HG02571 (cell line): ENCODE results near the gene ZFP62.

Source experiments
- ATAC-seq: cut with Tn5 transposase; IDR thresholded peaks from one replicate; pipeline ENCODE4 v1.9.1; 2021; ENCODE audit warnings: mild to moderate bottlenecking, moderate library complexity; ENCODE audit not compliant: unreplicated experiment

ZFP62 gene

GRCh38 chr5:180811623-180812124, 49.4 kb downstream of the ZFP62 start:
- no peak for ATAC-seq

- ATAC-seq, result no peak
Measured at GRCh38 chr5:180810959-180811622, 50.0 kb downstream of the ZFP62 start.

GRCh38 chr5:180810210-180810958, 50.7 kb downstream of the ZFP62 start:
- ATAC-seq, result peak; percentile 67

DNA sequence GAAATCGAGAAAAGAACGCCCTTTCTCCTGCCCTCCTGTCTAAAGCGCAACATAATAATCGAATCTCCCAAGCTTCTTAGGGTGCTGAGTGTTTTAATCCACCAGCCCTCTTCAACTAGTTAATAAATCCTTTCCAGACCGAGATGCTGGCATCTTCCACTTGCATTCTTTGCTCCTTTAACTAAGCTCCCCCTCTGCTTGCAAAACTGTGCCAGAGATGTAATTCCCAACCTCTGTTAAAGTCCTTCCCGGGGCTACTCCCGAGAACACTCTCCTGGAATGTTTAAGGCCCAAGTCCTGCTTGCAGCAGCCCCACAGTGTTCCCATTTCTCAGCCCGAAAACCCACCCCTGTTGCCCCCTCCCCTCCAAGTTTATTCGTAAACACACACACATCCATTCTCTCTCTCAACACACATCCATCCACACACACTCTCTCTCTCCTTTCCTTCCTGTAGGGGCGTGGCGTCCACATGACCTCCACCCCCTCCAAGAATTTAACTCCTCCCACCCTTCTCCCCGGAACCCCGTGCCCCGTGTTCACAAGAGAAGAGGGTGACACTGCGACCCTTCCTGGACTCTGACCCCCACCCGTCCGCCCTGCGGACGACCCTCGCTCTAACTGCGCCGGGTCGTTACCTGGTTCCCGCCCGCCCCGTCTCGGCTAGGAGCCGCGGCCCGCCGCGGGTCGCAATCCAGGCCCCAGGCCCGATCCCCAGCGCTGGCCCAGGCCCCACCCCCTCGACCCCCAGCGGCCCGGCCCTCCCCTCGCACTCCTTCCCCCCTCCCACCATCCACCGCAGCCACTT, 51.5 kb downstream of the ZFP62 start:
- ATAC-seq, result peak; percentile 47

GRCh38 chr5:180808461-180809000, 52.5 kb downstream of the ZFP62 start:
- ATAC-seq, result no peak

DNA sequence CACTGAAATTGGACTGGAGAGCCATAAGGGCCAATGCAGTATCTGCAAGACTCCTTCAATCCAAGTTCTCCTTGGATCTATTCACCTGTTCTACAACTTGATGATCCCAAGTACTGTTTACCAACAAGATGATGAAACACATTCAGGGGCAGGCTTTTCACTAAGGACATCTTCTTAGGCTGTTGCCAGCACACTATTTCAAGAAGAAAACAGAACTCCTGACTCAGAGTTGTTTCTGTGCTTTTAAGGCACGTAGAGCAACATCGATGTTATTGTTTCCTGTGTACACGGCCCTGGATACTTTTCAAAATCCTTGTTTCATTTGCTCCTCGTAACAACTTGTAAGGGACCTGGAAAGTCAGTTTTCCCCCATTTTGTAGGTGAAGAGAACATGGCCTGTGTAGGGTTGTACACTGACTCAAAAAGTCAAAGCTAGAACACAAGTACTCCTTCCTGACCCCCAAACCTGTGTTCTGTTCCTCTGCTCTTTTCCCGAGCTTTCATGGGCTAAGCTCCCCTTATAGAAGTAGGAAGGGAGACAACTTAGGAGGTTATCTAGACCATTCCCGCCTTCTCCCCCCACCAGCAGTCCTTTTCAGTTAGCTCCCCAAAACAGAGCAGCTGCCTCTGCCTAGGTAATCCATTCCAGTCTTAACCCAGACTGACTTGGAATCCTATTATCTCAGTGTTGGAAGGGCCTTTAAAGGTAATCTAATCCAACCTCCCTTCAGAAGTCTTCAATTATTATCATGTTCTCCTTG, 53.2 kb downstream of the ZFP62 start:
- ATAC-seq, result no peak

DNA sequence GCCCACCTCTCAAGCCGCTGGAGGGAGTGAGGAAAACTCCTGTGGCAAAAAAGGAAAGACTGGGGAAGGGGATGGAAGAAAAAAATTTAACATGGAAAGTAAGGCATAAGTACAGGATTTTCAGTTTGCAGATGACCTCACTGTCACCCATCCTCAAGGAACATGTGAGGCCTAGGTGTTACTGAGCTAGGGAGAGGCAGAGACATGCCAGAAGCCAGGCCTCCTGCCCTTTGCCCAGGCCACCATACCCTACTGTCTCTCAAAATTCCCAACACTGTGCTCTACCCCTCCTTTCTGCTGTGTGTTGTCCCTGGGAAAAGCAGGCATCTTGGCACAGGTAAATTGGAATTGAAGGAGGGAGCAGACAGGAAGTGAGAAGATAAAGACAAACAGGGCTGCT, 54.0 kb downstream of the ZFP62 start:
- ATAC-seq, result no peak

GRCh38 chr5:180806351-180807011, 54.6 kb downstream of the ZFP62 start:
- ATAC-seq, result no peak

- no peak for ATAC-seq
Measured at GRCh38 chr5:180804129-180804618, 56.9 kb downstream of the ZFP62 start.

GRCh38 chr5:180803181-180804128, 57.6 kb downstream of the ZFP62 start:
- peak; percentile 60 for ATAC-seq

GRCh38 chr5:180802325-180803180, 58.5 kb downstream of the ZFP62 start, which contains the start of gene MGAT1:
Gene MGAT1, minus strand, starts transcription at chr5:180802806. Its CDS starts 9,835 bp downstream, at chr5:180792971.
- peak; percentile 37 for ATAC-seq

DNA sequence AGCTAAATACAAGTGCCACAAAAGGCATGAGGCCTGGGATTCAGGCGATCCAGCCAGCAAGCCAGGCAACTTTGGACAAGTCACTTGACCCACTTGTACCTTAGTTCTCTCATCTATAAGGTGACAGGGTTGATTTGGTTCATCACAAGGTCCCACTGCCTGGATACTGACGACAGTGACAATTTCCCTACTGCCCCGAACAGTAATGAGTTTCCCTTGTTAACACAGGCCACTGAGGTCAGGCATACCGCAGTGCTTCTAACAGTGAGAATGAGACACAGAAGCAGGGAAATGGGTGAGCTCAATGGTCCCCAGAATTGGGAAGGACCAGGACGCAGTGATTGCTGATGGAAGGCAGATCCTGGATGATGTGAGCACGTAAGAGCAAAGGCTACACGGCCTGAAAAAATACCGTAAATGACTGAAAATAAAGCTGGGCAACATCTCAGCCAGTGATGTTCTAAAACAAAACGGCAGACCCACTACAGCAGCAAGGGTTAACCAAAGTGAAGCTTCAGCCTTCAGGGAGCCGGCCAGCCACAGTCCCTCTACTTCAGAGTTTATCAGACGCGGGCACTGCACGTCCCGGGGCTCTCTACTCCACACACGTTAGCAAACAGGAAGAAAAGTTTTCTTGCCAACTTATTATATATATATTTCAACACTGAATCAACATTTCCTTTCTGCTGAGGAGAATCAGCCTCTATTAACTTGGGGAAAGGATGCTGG, 59.3 kb downstream of the ZFP62 start:
- no peak for ATAC-seq

DNA sequence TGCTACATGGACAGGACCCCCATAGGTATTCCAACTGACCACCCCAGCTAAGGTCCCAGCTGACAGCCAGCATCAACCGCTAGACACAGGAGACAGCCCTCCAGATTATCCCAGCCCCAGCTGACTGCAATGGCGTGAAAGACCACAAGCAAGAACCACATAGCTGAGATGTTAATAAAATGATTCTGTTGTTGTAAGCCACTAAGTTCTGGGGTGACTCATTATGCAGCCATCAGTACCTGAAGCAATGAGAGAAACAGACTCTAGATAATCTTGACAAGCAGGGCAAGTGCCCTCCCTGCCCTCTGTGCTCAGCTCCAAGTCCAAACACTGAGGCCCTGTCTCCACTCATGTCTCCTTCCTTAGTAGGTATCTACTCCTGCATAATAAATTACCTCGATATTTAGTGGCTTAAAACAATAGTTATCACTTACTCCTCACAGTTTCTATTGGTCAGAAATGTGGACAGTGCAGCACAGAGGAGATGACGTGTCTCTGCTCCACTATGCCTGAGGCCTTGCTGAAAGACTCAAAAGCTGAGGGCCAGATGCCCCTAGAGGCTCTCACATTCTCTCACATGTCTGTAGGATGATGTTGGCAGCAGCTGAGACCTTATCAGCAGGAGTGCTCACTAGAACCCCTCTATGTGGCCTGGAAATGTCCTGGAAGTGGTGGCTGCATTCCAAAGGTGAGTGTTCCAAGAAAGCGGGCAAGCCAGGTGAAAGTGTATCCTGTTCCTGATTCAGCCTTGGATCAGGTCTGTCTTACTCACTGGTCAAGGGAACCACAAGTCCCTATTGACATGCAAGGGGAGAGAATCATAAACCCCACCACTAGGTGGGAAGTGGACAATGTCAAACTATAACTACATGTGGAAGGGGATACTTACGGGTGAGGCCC, 60.9 kb downstream of the ZFP62 start:
- no peak for ATAC-seq

DNA sequence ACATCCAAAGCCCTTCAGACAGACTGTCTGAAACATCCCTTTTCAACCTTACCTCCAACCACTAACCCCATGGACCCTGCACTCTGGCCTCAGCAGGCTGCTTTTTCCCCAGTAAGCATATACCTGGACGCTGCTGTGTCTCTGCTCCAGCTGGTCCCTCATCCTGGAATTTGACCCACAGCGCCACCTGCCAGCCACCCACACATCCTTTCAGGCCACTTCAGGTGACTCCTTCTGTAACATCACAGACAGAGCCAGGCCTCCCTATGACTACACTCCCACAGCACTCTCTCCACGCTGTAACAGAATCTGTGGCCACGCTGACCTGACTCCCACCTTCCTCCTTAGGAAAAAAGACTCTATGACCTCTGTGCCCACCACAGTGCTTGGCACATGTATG, 61.9 kb downstream of the ZFP62 start:
- ATAC-seq, result no peak

GRCh38 chr5:180798193-180798592, 62.9 kb downstream of the ZFP62 start:
- no peak for ATAC-seq
